HG03108 (cell line): ENCODE results near the gene FGD4.

Experiments used
- ATAC-seq: cut with Tn5 transposase; IDR thresholded peaks from one replicate; pipeline ENCODE4 v1.9.1; 2021; ENCODE audit warnings: moderate library complexity; ENCODE audit not compliant: unreplicated experiment

FGD4 gene

DNA sequence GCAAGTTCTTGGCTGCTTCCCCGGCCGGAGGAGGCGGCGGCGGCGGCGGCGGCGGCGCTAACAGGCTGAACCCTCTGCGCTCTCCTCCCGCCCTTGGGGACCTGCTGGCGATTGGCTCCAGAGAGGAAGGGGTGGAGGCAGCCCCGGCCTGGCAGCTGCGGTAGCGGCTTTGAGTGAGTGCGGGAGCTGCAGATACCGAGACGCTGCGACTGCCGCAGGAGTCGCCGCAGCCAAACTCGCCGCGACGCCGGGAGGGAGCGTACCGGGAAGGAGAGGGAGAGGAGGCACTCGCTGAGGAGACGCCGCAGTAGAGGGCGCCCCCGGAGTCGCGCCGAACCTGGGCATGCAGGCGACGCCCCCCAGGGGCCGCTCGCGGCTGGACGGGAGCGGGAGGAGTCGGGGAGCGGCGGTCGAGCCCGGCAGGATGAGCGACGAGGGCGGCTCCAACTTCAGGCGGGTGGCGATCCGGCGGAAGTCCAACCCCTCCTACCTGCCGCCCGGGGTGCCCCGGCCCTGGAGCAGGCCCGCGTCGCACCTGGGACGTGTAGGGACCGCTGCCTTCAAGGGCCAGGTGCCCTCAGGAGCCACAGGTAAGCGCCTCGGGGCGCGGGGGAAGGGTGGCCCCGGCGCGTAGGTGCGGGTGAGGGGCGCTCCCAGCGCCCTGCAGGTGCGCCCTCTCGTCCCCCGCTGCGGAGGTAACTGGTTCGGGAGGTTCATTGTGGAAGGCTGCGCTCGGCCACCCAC, at the start of gene FGD4:
TSS of gene FGD4 (plus strand) at position 189 of the 744 bp plus-strand sequence.
- ATAC-seq: peak; percentile 74

DNA sequence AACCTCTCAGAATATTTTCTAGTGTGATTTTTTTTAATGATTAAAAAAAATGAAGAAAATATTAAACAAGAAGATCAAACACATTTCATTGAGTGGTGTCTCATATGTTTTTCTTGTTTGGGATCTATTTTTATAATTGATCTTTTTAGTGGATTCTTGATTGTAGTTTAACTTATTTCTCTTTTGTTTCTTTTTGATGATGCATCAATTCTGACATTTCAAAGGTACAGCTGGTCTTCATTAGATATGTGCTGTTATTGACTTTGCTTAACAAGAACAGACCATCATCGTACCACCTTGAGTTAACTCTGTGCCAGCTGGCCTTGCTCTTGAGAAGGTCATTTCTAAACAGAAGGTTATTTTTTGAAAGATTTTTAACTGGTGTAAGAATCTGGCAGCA, 45.8 kb upstream of the FGD4 start:
- no peak for ATAC-seq

DNA sequence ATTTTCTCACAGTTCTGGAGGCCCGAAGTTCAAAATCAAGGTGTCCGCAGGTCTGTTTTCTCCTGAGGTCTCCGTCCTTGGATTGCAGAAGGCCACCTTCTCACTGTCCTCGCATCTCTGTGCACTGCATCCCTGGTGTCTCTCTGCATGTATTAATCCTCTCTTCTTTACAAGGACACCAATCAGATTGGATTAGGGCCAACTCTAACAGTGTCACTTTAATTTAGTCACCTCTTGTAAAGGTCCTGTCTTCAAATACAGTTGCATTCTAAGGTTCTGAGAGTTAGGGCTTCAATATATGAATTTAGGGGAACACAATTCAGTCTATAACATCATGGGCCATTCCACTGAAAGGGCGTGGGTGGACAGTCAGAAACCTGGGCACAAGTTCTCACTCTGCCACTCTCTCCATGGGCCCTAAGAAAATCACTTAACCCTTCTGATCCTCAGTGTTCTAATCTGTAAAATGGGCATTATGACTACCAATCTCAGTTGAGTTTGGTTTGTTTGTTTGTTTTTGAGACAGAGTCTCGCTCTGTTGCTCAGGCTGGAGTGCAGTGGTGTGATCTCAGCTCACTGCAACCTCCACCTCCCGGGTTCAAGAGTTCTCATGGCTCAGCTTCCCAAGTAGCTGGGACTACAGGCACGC, 41.6 kb upstream of the FGD4 start:
- no peak for ATAC-seq

DNA sequence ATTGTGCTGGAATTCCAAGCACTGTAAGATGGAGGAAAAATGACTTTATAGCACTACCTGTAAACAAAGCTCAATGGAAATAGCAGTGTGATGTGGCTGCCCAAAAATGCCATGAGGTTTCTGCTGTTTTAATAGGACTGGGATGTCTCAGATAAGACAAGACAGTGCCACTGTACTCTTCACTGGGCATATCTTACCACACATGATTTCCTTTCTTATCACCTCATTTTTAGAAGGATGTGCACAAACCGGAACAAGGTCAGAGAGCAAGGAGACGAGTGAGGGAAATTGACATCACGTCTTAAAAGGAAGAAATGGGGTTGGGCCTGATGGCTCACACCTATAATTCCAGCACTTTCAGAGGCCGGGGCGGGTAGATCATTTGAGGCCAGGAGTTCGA, 38.4 kb upstream of the FGD4 start:
- ATAC-seq: no peak

DNA sequence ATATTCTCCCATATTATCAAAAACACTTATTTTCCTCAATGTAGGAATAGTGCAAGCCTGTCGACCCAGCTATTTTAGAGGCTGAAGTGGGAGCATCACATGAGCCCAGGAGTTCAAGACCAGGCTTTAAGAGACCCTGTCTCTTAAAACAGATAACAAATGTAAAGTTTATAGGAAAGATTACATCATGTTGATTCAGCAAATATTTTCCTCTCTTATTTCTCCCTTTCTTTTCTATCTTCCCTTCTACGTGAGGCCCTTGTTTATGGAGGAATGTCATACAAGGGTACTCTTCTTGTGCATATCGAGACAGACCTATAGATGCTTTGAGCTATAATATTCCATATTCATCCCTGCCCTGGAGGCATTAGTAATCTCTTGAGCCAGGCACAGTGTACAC, 36.5 kb upstream of the FGD4 start:
- no peak for ATAC-seq

DNA sequence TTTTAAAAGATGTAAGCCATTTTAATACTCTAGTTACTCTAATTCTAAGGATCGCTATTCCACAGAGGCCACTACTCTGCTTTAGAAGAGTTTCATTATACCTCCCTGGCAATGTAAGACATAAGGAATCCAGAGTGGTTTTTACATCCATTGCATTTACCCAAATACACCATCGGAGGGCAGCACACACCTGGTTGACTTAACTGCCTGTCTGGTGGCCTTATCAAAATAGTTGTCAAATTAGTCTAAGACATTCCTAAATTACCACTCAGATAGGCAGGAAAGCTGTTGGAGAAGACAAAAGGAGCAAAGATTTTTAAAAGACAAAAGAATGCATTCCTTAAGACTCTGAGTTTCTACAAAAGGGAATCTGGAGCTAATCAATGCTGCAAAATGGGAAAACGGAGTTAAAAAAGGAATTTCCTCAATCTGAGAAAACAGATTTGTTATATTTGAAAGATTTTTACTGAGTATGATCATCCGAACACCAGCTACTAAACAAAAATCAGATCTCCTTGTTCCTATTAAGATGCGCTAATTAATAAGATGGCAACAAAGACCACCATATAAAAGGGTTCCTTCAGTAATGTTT, 33.8 kb upstream of the FGD4 start:
- no peak for ATAC-seq

DNA sequence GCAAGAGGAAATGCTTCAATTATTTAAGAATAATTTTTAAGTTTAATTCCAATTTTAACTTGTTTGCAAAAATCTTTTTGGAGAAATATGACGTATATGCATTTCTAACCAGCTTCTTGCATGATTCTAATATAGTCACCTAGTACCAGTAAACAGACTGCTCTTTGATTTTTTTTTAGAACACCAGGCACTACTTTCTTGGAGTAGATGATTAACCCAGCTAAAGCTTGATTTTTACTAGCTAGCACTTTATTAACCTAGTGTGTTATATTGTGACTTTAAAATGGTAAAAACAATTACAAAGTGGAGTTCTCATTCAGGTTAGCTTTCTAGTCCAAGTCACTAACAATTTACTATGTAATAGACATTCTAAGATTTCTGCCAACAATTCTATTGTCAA, 32.6 kb upstream of the FGD4 start:
- no peak for ATAC-seq

DNA sequence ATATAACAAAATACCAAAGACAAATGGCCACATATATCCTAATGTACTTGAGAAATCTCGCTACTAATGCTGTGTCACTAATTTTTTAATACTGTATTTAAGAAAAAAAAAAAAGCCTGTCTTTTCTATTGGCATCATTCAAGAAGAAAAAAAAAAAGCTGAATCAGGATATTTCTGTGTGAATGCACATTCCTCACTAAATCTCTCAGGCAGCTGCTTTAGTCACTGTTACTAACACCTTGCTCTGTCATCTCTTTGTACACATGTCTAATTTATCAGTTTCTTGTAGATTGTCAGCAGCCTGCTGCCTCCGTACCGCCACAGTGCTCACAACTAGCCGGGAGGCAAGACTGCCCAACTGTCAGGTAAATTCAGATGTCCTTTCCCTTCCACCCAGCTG, 32.0 kb upstream of the FGD4 start:
- no peak for ATAC-seq

DNA sequence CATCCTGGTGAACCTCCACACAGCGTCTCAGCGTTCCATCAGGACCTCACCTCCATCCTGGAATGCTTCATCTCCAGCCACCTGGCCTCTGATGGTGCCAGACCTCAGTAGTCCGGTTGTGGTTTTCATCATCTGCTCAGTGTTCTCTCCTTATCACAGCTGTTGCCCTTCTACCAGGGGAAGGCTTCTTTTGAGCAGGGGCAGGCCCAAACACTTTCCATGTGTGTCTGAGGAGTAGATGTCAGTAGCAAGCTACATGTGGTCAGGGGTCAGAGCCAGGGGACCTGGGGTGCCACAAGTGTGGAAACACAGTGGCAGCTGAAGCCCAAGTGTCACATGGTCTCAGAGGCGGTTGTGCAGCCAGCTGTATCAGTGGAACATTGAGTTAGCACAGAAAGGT, 30.2 kb upstream of the FGD4 start:
- no peak for ATAC-seq

DNA sequence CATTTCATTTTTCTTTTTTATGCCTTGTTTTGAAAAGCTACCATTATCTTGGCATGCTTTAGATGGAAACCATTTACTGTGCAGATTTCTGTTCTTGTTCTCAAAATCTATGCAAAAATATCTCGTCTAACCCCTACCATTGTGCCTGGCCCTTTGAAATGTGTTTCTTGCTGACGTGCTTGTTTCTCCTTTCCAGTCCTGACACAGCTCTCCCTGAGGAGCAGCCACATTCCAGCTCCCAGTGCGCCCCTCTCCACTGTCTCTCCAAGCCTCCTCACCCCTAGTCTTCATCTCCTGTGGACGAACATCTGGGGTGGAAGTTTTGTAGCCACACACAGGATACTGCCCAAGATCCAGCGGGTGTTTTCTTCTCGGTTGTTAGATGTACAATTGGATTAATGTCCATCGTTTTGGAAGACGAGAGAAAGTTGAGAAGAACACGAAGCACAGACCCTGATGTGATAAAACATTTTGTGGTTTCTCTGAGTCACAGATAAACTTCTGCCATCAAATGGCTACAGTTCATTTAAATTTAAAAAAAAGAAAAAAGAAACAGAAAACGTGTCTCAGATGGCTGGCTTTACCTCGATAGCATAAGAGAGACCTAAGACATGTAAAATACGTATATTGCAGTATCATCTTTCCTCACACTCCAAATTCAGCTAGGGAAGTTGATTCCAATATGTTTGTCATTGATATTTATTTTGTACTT, 21.9 kb upstream of the FGD4 start:
- no peak for ATAC-seq

DNA sequence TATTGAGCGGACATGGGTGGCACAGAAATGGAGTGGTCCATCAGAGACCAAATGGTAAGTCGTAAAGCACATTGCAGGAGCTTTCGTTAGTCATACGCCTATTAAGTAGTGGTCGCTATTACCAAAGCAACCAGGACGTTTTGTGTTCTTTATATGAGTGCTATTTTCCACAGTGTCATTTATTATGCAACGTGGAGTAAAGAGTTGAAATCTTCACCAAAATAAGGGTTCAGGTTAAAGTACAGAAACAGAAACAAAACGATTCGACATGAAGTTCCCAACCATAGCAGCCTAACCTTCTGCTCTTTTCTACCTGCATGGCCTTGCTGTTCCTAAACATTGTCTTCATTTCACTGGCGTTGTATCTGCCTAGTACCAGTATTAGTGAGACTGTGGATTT, 20.1 kb upstream of the FGD4 start:
- ATAC-seq: no peak

DNA sequence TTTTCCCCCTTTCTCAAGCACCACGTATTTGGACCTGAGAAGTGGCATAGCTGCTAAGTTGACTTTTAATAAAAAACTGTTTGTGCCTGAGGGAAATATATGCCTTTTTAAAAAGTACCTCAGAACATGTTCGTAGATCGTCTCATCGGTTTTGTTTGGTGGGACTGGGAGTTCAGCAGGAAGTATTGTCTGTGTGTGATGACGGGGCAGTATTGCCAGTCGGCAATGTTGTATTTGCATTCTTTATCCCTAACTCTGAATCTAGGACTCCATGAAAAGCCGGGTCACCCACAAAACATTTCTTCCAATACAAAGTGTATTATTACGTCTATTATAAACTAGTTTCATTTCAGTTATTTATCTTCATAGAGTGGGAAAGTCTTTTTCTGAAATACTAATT, 19.7 kb upstream of the FGD4 start:
- no peak for ATAC-seq

DNA sequence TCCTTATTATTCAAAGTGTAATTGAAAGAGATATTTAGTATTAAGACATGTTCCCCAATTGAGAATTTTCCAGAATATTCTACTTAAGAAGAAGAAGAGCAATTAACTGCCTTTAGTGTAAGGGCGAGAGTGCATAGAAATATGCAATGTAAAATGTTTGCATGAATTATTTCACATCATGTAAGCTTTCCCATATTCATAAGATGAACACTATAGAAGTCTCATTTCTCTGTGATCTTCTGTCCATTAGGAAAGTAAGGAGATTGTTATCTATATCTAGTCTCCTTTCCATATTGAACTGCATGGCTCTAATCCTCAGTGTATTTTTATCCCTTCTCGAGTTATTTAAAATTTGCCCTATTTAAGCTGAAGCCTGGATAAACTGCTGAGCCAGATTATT, 17.1 kb upstream of the FGD4 start:
- ATAC-seq: no peak

DNA sequence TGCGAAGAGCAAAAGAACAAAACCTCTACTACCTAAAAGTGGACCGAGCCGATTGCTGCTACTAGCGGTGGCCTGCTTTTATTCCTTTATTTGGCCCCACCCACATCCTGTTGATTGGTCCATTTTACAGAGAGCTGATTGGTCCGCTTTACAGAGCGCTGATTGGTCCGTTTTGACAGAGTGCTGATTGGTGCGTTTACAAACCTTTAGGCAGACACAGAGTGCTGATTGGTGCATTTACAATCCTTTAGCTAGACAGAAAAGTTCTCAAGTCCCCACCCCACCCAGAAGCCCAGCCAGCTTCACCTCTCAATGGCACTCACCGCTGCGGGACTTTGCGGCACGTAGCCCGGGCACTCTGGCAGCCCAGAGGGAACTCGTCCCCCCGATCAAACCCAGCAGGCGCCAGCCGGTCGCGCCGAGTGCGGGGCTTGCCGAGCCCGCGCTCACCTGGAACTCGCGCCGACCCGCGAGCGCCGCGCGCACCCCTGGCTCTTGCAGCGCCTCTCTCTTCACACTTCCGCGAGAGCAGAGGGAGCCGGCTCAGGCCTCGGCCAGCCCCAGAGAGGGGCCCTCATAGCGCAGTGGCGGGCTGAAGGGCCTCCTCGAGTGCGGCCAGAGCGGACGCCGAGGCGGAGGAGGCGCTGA, 8.7 kb upstream of the FGD4 start:
- ATAC-seq: peak; percentile 63

DNA sequence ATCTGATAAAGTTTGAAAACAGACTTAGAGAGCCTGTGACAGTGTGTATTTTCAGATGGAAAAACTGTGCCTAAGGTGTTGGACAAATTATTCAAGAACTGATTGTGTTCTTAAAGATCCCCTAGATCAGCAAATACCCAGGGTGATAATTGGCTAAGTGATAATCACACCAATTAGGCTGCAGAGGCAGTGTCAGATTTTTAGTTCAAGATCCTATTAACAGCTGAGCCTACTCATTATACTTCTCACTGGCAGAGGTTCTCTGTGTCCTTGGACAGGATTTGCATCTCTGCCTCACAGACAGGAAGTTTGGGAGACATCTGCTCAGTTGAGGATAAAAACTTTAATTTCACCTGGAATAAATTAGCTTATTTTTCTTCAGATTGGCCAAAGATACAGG, 4.3 kb upstream of the FGD4 start:
- ATAC-seq: no peak

DNA sequence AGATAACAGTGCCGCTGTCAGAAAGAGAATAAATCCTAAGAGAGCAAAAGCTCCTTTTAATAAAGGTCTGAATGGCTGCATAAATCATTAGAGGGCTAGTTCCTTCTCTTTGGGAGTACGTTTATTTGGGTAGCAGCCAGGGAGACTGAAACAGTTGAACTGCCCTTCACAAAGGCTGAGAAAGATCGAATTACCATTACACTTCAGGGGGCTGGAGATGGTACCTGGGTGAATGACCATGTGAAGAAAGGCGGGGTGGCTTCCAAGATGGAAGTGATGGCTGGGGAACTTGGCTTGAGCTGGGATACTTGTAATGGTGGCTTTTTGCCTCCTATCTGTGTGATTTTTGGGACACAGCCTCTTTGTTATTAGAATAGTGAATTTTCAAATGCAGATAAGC, 1.7 kb upstream of the FGD4 start:
- ATAC-seq: no peak

DNA sequence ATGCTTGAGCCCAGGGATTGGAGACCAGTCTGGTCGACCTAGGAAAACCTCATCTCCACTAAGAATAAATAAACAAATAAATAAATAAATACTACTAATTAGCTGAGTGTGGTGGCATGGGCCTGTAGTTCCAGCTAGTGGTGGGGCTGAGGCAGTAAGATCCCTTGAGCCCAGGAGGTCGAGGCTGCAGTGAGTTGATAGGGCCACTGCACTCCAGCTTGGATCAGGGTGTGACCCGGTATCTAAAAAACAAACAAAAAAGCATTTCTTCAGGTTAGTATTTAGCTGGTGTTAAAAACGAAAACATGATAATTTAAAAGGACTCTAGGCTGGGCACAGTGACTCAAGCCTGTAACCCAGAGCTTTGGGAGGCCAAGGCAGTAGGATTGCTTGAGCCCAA, 1.2 kb upstream of the FGD4 start:
- no peak for ATAC-seq

DNA sequence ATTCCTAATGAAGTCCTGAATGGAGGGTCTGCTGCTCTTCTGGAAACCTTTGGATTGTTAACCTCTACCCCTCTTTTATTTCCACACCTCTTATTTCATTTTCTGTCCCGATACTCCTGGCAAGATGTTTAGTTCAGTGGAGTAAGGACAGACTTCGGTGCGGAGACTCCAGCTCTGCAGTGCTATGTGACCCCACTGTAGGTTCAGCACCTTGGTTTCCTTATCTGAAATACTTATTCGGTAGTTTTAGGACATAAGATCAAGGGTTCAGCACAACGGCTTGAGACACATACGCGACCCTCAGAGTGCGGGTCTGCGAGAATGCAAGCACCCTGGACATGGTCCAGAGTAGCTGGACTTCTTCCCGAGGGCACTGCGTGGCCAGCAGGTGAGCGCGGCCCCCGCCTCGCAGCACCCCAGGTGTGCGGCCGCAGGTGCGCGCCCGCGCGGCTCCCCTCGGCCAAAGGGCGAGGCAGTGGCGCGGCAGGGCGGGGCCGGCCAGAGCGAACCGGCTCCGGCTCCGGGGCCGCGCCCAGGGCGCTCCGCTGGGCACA, 465 bp upstream of the FGD4 start:
- ATAC-seq: no peak

DNA sequence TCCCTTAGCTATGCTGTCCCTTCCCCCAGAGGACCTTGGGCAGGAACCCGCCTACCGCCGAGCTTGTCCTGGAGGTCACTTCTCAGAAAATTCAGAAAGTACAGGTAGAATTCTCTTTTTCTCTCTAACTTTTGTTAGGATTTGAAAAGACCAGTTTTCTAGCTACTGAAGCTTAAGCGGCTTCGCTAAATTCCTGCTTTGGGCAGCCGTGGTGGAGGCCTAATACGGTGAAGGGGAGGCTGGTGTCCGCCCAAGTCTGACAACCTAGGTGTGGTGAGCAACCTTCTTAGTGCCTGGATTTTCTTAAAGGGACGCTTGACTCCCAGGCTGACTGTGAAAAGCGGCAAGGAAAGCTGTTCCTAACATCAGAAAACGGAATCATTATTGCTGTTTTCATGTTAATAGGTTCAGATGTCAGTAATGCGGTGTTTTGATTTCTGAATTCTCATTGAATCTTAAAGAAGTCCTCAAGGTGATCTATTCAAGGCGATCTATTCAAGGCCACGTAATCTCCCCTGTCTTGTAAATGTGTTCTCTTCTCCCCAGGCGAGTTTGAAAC, 835 bp downstream of the FGD4 start:
- no peak for ATAC-seq

DNA sequence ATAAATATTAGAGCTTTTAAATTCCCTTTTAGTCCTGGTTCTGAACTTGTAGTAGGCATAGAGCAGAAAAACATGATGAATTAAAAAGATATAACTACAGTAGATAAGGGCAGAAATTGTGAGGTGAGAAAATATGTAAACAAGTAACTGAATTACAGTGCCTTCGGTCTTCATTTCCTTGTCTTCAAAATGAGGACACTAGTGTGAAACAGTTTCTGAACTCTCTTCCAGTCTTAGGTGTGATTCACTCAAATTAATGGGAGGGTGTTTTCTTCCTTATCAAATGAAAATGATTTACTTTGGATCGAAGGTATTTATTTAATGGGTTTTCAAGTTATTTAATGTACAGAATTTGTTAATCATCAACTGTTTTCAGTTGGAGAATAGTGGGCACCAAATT, 1.5 kb downstream of the FGD4 start:
- ATAC-seq: no peak

DNA sequence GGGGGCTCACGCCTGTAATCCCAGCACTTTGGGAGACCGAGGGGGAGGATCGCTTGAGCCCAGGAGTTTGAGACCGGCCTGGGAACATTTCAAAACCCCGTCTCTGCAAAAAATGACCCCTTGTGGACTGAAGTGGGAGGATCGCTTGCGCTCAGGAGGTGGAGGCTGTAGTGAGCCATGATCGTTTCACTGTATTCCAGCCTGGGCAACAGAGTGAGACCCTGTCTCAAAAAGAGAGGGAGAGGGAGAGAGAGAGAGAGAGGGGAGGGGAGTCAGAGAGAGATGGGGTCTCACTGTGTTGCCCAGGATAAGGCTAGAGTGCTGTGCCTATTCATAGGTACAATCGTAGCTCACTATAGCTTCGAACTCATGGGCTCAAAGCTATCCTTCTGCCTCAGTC, 2.8 kb downstream of the FGD4 start:
- ATAC-seq: no peak
